H1 (cell line): ENCODE data around the gene TRAF3. TPM values are rescaled to one million over a fixed set of nuclear protein-coding genes. Genes with fewer than 3 reads are reported as not detected.

Experiments
- CTCF ChIA-PET: fragments of 300-600 bp; sonication (Branson Sonifier 250); formaldehyde crosslinking; loops from one replicate; lab custom pipeline; 2021; ENCODE audit not compliant: partially characterized antibody; lab: Charles Lee
- POLR2A ChIA-PET: fragments of 300-600 bp; sonication (Branson Sonifier 250); formaldehyde crosslinking; loops from one replicate; lab custom pipeline; 2021; ENCODE audit warnings: inconsistent platforms; ENCODE audit not compliant: partially characterized antibody; lab: Charles Lee
- DNase-seq, 2 experiments: peaks; one replicate each; pipeline versions ENCODE4 v3.0.0 to v3.0.0-alpha.2; 2010 to 2022; ENCODE audit warnings: low spot score in 2 of 2, low read depth in 1 of 2, mixed read lengths in 1 of 2
- FAIRE-seq: peaks from 2 replicates; lab custom pipeline; 2011; peaks lifted over from hg19 to GRCh38; lab: Jason Lieb, UNC
- H2AFZ ChIP-seq: 2 replicates; pipeline ENCODE4 v1.8.1; 2012; ENCODE audit warnings: low read length, inconsistent platforms
- H2AK5ac ChIP-seq: 2 replicates; pipeline ENCODE4 v1.6.1; 2013; ENCODE audit warnings: low read depth, low read length
- H2BK120ac ChIP-seq: replicated peaks from 2 replicates; pipeline ENCODE3; 2013; ENCODE audit warnings: low read depth, low read length, inconsistent platforms
- H2BK12ac ChIP-seq: 2 replicates; pipeline ENCODE4 v1.6.1; 2013; ENCODE audit warnings: low read depth, low read length
- H2BK15ac ChIP-seq: 2 replicates; pipeline ENCODE4 v1.6.1; 2013; ENCODE audit warnings: low read length
- H2BK20ac ChIP-seq: 2 replicates; pipeline ENCODE4 v1.6.1; 2013; ENCODE audit warnings: low read length
- H2BK5ac ChIP-seq: 2 replicates; pipeline ENCODE4 v1.6.1; 2013; ENCODE audit warnings: low read depth, low read length
- H3K14ac ChIP-seq: 2 replicates; pipeline ENCODE4 v1.6.1; 2013; ENCODE audit warnings: inconsistent platforms; ENCODE audit not compliant: insufficient read length
- H3K18ac ChIP-seq: 2 replicates; pipeline ENCODE4 v1.6.1; 2013; ENCODE audit warnings: low read length; ENCODE audit errors: extremely low read depth
- H3K23ac ChIP-seq: 2 replicates; pipeline ENCODE4 v1.6.1; 2013; ENCODE audit warnings: inconsistent platforms; ENCODE audit not compliant: insufficient read length
- H3K23me2 ChIP-seq: 2 replicates; pipeline ENCODE4 v1.6.1; 2013; ENCODE audit warnings: low read depth, low read length
- H3K27ac ChIP-seq: 2 replicates; pipeline ENCODE4 v1.6.1; 2011; ENCODE audit warnings: low read depth, low read length, inconsistent platforms
- H3K27me3 ChIP-seq, 4 experiments: replicated peaks in 1 of 4; 1 replicate in 1 of 4; 2 replicates in 3 of 4; pipeline versions ENCODE4 v1.6.1 to v1.8.1; 2011 to 2013; ENCODE audit warnings: low read length in 3 of 4, mild to moderate bottlenecking in 3 of 4, inconsistent platforms in 2 of 4, mixed read lengths in 2 of 4, moderate library complexity in 1 of 4; ENCODE audit not compliant: control insufficient read depth in 3 of 4, insufficient read depth in 3 of 4; ENCODE audit errors: extremely low read depth in 1 of 4
- H3K36me3 ChIP-seq, 4 experiments: 2 replicates each; pipeline versions ENCODE4 v1.6.1 to v1.8.1; 2011 to 2013; ENCODE audit warnings: mild to moderate bottlenecking in 4 of 4, low read length in 3 of 4, moderate library complexity in 2 of 4, control low read depth in 1 of 4, inconsistent platforms in 1 of 4; ENCODE audit not compliant: insufficient read depth in 4 of 4, control insufficient read depth in 2 of 4
- H3K4ac ChIP-seq: replicated peaks from 2 replicates; pipeline ENCODE3; 2013; ENCODE audit warnings: low read length, low read depth, mixed read lengths, inconsistent platforms; ENCODE audit not compliant: insufficient read length
- H3K4me1 ChIP-seq, 4 experiments: replicated peaks in 1 of 4; 1 replicate in 1 of 4; 2 replicates in 3 of 4; pipeline versions ENCODE4 v1.6.1 to v1.8.1; 2011 to 2013; ENCODE audit warnings: low read length in 3 of 4, inconsistent platforms in 2 of 4, mixed read lengths in 1 of 4; ENCODE audit not compliant: insufficient read depth in 4 of 4, control insufficient read depth in 3 of 4
- H3K4me2 ChIP-seq, 2 experiments: 2 replicates each; pipeline versions ENCODE4 v1.6.1 to v1.8.1; 2011 to 2013; ENCODE audit warnings: low read depth in 2 of 2, low read length in 2 of 2, control low read depth in 1 of 2, inconsistent platforms in 1 of 2, mild to moderate bottlenecking in 1 of 2; ENCODE audit not compliant: insufficient read depth in 1 of 2
- H3K4me3 ChIP-seq, 4 experiments: fragments of 200-600, 300-600 bp in 1 of 4; sonication (generic), shearing (Covaris generic), sonication (Bioruptor Twin) in 1 of 4; 2 replicates each; pipeline versions ENCODE4 v1.5.1 to v1.8.1; 2011 to 2016; ENCODE audit warnings: low read length in 4 of 4, low read depth in 3 of 4, control low read depth in 2 of 4, inconsistent platforms in 2 of 4, mild to moderate bottlenecking in 2 of 4, mixed read lengths in 1 of 4, moderate library complexity in 1 of 4; ENCODE audit not compliant: insufficient read depth in 2 of 4; ENCODE audit errors: extremely low read depth in 1 of 4
- H3K56ac ChIP-seq: replicated peaks from 2 replicates; pipeline ENCODE3; 2013; ENCODE audit warnings: low read depth, mild to moderate bottlenecking, mixed read lengths, low read length, inconsistent platforms; ENCODE audit not compliant: insufficient read length
- H3K79me1 ChIP-seq: 2 replicates; pipeline ENCODE4 v1.6.1; 2013; ENCODE audit warnings: low read depth, low read length, control low read depth
- H3K79me2 ChIP-seq, 2 experiments: 2 replicates each; pipeline versions ENCODE4 v1.6.1 to v1.8.1; 2012 to 2013; ENCODE audit warnings: low read length in 2 of 2, mild to moderate bottlenecking in 2 of 2, inconsistent platforms in 1 of 2; ENCODE audit not compliant: insufficient read depth in 2 of 2, control insufficient read depth in 1 of 2
- H3K9ac ChIP-seq, 4 experiments: replicated peaks in 1 of 4; 1 replicate in 1 of 4; 2 replicates in 3 of 4; pipeline versions ENCODE4 v1.6.1 to v1.8.1; 2011 to 2013; ENCODE audit warnings: low read depth in 3 of 4, low read length in 3 of 4, control low read depth in 2 of 4, mild to moderate bottlenecking in 2 of 4, moderate library complexity in 2 of 4, inconsistent platforms in 1 of 4; ENCODE audit errors: extremely low read depth in 1 of 4
- H3K9me3 ChIP-seq, 2 experiments: 2 replicates each; pipeline versions ENCODE4 v1.6.1 to v1.8.1; 2012 to 2013; ENCODE audit warnings: mild to moderate bottlenecking in 2 of 2, moderate library complexity in 2 of 2, control low read depth in 1 of 2, inconsistent platforms in 1 of 2, low read depth in 1 of 2, low read length in 1 of 2, mixed read lengths in 1 of 2; ENCODE audit not compliant: insufficient read depth in 2 of 2
- H4K20me1 ChIP-seq, 2 experiments: replicated peaks in 1 of 2; 2 replicates each; pipeline versions ENCODE3 to v1.8.1; 2011 to 2013; ENCODE audit warnings: inconsistent platforms in 2 of 2, low read length in 2 of 2, mild to moderate bottlenecking in 1 of 2; ENCODE audit not compliant: insufficient read depth in 2 of 2, control insufficient read depth in 1 of 2
- H4K5ac ChIP-seq: 2 replicates; pipeline ENCODE4 v1.6.1; 2013; ENCODE audit warnings: low read length, low read depth, mixed read lengths, inconsistent platforms; ENCODE audit not compliant: insufficient read length
- H4K8ac ChIP-seq: 2 replicates; pipeline ENCODE4 v1.8.0; 2013; ENCODE audit warnings: mild to moderate bottlenecking, moderate library complexity, low read length, inconsistent platforms; ENCODE audit not compliant: insufficient read depth; ENCODE audit errors: extremely low read depth
- H4K91ac ChIP-seq: replicated peaks from 2 replicates; pipeline ENCODE3; 2013; ENCODE audit warnings: low read length, mixed read lengths, inconsistent platforms; ENCODE audit not compliant: insufficient read length
- CHD2 ChIP-seq: IDR thresholded peaks from 2 replicates; pipeline ENCODE4 v1.6.1; 2012; ENCODE audit warnings: low read length, improper control_type of control experiment
- WGBS, 2 experiments: shearing (Covaris generic) in 1 of 2; methylation state at CpG; one replicate each; pipeline versions ENCODE4 v1.1.6 to v1.1.7; 2013 to 2015; ENCODE audit warnings: low lambda C conversion rate in 2 of 2, mixed read lengths in 2 of 2, inconsistent platforms in 1 of 2, low coverage in 1 of 2, missing lambda C conversion rate in 1 of 2; ENCODE audit not compliant: insufficient replicate concordance in 2 of 2, insufficient coverage in 1 of 2, insufficient read length in 1 of 2; ENCODE audit errors: extremely low coverage in 1 of 2, missing lambda C conversion rate in 1 of 2; 5-methylcytosine and 5-hydroxymethylcytosine counted together
- polyA plus RNA-seq, 7 experiments: library from polyadenylated mRNA; depleted of rRNA in 3 of 7; stranded (reverse) in 5 of 7; unstranded in 2 of 7; fragments of >200 nt in 5 of 7; fragments of 200-250 nt in 2 of 7; gene quantifications; 1 replicate in 5 of 7; 2 replicates in 1 of 7; 4 replicates in 1 of 7; pipeline versions ENCODE4 v1.2.1 to v1.2.3, GENCODE V29; 2011 to 2013; ENCODE audit warnings: missing spikeins in 2 of 7, mixed read lengths in 2 of 7
- total RNA-seq: library from RNA; stranded (reverse); fragmentation: NEBNext Ultra II Directional; extraction: Animal tissue kit (Norgen Biotek cat#: 25700); gene quantifications from 2 replicates; pipeline ENCODE4 v1.2.1, GENCODE V29; 2021

TRAF3 gene
- total and polyA plus RNA-seq, 2 of the 8 experiments (the other 6 are each of a cell fraction or from before 2014, with no cell fraction given), result 5.8 to 12.1 TPM

- Histone ChIP-seq H3K4me1 (no peaks in the 10 kb centered on the region; a peak in 1 of 7 replicates), H3K4ac (no peak overlapping the region), H3K56ac (no peak overlapping the region), H3K23ac (no peak overlapping the region), H3K79me1 (no peaks in the 10 kb centered on the region), H2AFZ (no peak overlapping the region), H3K27me3 (no peaks in the 10 kb centered on the region), H4K91ac (no peak overlapping the region), H3K4me2 (no peak overlapping the region), H4K20me1 (no peaks in the 10 kb centered on the region), H3K9ac (no peak overlapping the region), H3K14ac (no peak overlapping the region), H2BK5ac (no peak overlapping the region), H3K79me2 (no peaks in the 10 kb centered on the region), H3K18ac (peak overlapping the region; percentile 19; the same call in 1 of the 2 replicates), H3K23me2 (no peaks in the 10 kb centered on the region), H3K9me3 (peaks cover 3 to 11% of the 10 kb centered on the region in 2 experiments; a peak in 2 of 4 replicates), H2BK120ac (no peak overlapping the region), H3K27ac (no peak overlapping the region), H3K36me3 (peaks cover 0 to 11% (median 2%) of the 10 kb centered on the region in 4 experiments; a peak in 2 of 8 replicates), H2BK15ac (no peak overlapping the region), H4K5ac (no peak overlapping the region), H4K8ac (no peak overlapping the region), H3K4me3 (no peak overlapping the region), H2BK12ac (no peak overlapping the region), H2BK20ac (no peak overlapping the region), H2AK5ac (no peak overlapping the region)
- POLR2A ChIA-PET, result interaction anchor here (1.4 kb wide), 1 partner anchor 13 kb away, joined by 3 read pairs; no protein-coding TSS in a partner anchor
- no peak for TF ChIP-seq CHD2
- FAIRE-seq, result no peak
- DNase-seq, result no peak
- WGBS, 2 experiments, result 87% methylated on average over 19 of the region's 19 CpGs; no CpG with 5 or more reads in 1 of the 2 experiments
- CTCF ChIA-PET, result interaction anchor here (1.1 to 2.3 kb wide), 2 partner anchors 13 to 217 kb away, joined by 3 to 6 read pairs; no protein-coding TSS in a partner anchor
Observed at GRCh38 chr14:102911541-102911951, 134.3 kb downstream of the TRAF3 start.
